Left lung (tissue), 10 donors: ENCODE measurements around the gene UCP2. TPM values are rescaled to one million over a fixed set of nuclear protein-coding genes. Genes with fewer than 3 reads are reported as not detected.

Experiments
- ATAC-seq: fragments of 200-7000 bp; cut with Tn5 transposase; one replicate; pipeline ENCODE4 v1.9.1; 2020; ENCODE audit warnings: moderate library complexity
- DNase-seq, 4 donors: peaks; one replicate each; pipeline ENCODE4 v3.0.0-alpha.2; 2013 to 2020
- H3K27ac ChIP-seq, 2 donors: fragments of 200-600 bp; sonication (generic) in 1 of 2; one replicate each; pipeline versions ENCODE4 v1.5.0 to v1.8.0; 2020 to 2021
- H3K27me3 ChIP-seq, 2 donors: fragments of 200-600 bp; sonication (generic) in 1 of 2; one replicate each; pipeline versions ENCODE4 v1.5.0 to v1.8.0; 2020 to 2021
- H3K36me3 ChIP-seq, 2 donors: fragments of 200-600 bp; sonication (generic) in 1 of 2; one replicate each; pipeline versions ENCODE4 v1.5.0 to v1.8.0; 2020 to 2021
- H3K4me1 ChIP-seq, 2 donors: fragments of 200-600 bp; one replicate each; pipeline ENCODE4 v1.8.0; 2021
- H3K4me3 ChIP-seq, 2 donors: fragments of 200-600 bp; sonication (generic) in 1 of 2; one replicate each; pipeline versions ENCODE4 v1.5.0 to v1.8.0; 2020 to 2021; ENCODE audit warnings: mild to moderate bottlenecking in 1 of 2
- H3K9me3 ChIP-seq, 2 donors: fragments of 200-600 bp; sonication (generic) in 1 of 2; one replicate each; pipeline versions ENCODE4 v1.5.0 to v1.8.0; 2020 to 2021
- CTCF ChIP-seq, 2 donors: fragments of 200-600 bp; sonication (generic) in 1 of 2; IDR thresholded peaks; one replicate each; pipeline versions ENCODE4 v1.5.0 to v1.8.0; 2021; ENCODE audit warnings: antibody characterized with exemption in 2 of 2
- intact Hi-C, 2 donors: fragments of 100-400 bp; cut with DNase I; formaldehyde crosslinking; loops; one replicate each; pipeline versions ENCODE4 v1.11.2 to v1.14.2; 2022
- polyA plus RNA-seq, 6 donors: library from polyadenylated mRNA; unstranded; fragments of 120-200 nt; gene quantifications; one replicate each; pipeline ENCODE4 v1.2.1, GENCODE V29; 2013; ENCODE audit not compliant: insufficient read length in 6 of 6
- total RNA-seq, 2 donors: library from RNA; stranded (reverse); fragmentation: NEBNext Ultra II Directional; extraction: Animal tissue kit (Norgen Biotek cat#: 25700); gene quantifications; one replicate each; pipeline ENCODE4 v1.2.1, GENCODE V29; 2021
- donor health status: DM: no; HTN: yes; CAD: no.
- donor health status: DM: no; HTN: no; CAD: no.

The UCP2 gene
- total and polyA plus RNA-seq, 8 donors, result 35.3 to 142 (median 42.6) TPM

GRCh38 chr11:73978576-73979086 lies 4.0 kb downstream of the UCP2 start:
- intact Hi-C loops, result loop anchor here in 1 of 2 donors (10.0 kb wide), 1 partner anchor 56 kb away; no protein-coding TSS in a partner anchor
- Histone ChIP-seq H3K27ac (peak overlapping the region in 1 of 2 donors; percentile 99), H3K4me1 (peaks cover 9 to 82% of the 10 kb centered on the region in 2 donors), H3K4me3 (no peak overlapping the region), H3K36me3 (peaks cover 0 to 65% of the 10 kb centered on the region in 2 donors), H3K9me3 (no peaks in the 10 kb centered on the region), H3K27me3 (no peaks in the 10 kb centered on the region)
- TF ChIP-seq CTCF (IDR thresholded peaks at IDR 0.05), result no peak
- no peak for ATAC-seq
- no peak for DNase-seq

- TF ChIP-seq CTCF (IDR thresholded peaks at IDR 0.05), result no peak
- ATAC-seq, result no peak
- H3K27ac ChIP-seq, result no peak overlapping the region
- intact Hi-C loops, result loop anchor here in 1 of 2 donors (10.0 kb wide), 1 partner anchor 57 kb away; no protein-coding TSS in a partner anchor
- no peak for DNase-seq
- H3K27me3 ChIP-seq, result no peaks in the 10 kb centered on the region
- H3K36me3 ChIP-seq, result peaks cover 0 to 65% of the 10 kb centered on the region in 2 donors
- H3K4me1 ChIP-seq, result peaks cover 9 to 81% of the 10 kb centered on the region in 2 donors
- H3K9me3 ChIP-seq, result no peaks in the 10 kb centered on the region
- no peak overlapping the region for H3K4me3 ChIP-seq
Measured at GRCh38 chr11:73977856-73978519, 4.7 kb downstream of the UCP2 start.

DNA sequence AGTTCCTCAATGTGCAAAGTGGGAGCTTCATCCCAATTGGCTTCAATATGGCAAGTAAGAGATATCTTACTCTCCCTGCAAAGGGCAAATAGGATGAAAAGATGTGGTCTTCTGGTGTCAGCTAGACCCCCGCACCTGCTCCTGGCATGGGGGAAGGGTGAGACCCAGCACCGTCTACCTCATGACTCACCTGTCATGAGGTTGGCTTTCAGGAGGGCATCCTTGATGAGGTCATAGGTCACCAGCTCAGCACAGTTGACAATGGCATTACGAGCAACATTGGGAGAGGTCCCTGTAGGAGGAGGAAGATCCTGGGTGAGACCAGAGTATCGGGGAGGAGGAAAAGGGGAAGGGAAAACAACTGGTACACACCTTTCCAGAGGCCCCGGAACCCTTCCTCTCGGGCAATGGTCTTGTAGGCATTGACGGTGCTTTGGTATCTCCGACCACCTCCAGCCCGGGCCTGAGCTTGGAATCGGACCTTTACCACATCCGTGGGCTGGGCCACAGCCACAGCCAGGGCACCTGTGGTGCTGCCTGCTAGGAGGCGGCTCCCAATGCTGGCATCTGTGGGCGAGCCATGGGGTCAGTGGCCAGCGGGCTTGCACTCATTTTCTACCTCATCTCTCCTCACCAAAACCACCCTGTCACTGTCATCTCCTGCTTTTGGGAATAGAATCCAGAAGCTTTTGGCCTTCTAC lies 6.0 kb downstream of the UCP2 start:
- TF ChIP-seq CTCF (IDR thresholded peaks at IDR 0.05), result no peak
- ATAC-seq, result no peak
- no peak for DNase-seq
- H3K4me3 ChIP-seq, result no peak overlapping the region
- peaks cover 9 to 72% of the 10 kb centered on the region in 2 donors for H3K4me1 ChIP-seq
- intact Hi-C loops, result loop anchor here in 1 of 2 donors (10.0 kb wide), 1 partner anchor 58 kb away; no protein-coding TSS in a partner anchor
- peaks cover 0 to 65% of the 10 kb centered on the region in 2 donors for H3K36me3 ChIP-seq
- no peaks in the 10 kb centered on the region for H3K9me3 ChIP-seq
- H3K27ac ChIP-seq, result no peak overlapping the region
- H3K27me3 ChIP-seq, result no peaks in the 10 kb centered on the region

- H3K9me3 ChIP-seq, result no peaks in the 10 kb centered on the region
- intact Hi-C loops, result loop anchor here in 1 of 2 donors (10.0 kb wide), 1 partner anchor 59 kb away; no protein-coding TSS in a partner anchor
- no peak for ATAC-seq
- no peaks in the 10 kb centered on the region for H3K27me3 ChIP-seq
- no peak overlapping the region for H3K27ac ChIP-seq
- TF ChIP-seq CTCF (IDR thresholded peaks at IDR 0.05), result no peak
- no peak overlapping the region for H3K4me3 ChIP-seq
- H3K36me3 ChIP-seq, result peaks cover 0 to 59% of the 10 kb centered on the region in 2 donors
- no peak for DNase-seq
- H3K4me1 ChIP-seq, result peaks cover 3 to 60% of the 10 kb centered on the region in 2 donors
Measured at GRCh38 chr11:73975479-73975757, 7.2 kb downstream of the UCP2 start.
